Lung (tissue), 4 donors: ENCODE data around the gene CRISP2. TPM values are rescaled to one million over a fixed set of nuclear protein-coding genes. Genes with fewer than 3 reads are reported as not detected.

Experiments
- polyA plus RNA-seq, 2 donors: library from polyadenylated mRNA; stranded (reverse); fragments of 200-250 nt; gene quantifications; one replicate each; pipeline ENCODE4 v1.2.1, GENCODE V29; 2013
- total RNA-seq, 2 donors: library from RNA; depleted of rRNA in 1 of 2; stranded (reverse); fragments of >200 nt in 1 of 2; gene quantifications; one replicate each; pipeline ENCODE4 v1.2.1, GENCODE V29; 2014 to 2021
- donor health status: Bipolar disorder and iron deficiency.
- donor health status: healthy.
- donor health status: DM: yes; HTN: yes; CAD: no.

The CRISP2 gene
- total and polyA plus RNA-seq, 4 donors = 0.28 to 4.0 (median 1.3) TPM

Other genes with a start within 250 kb of the CRISP2 start
- not detected for gene GLYATL3, start 213.6 kb downstream of the CRISP2 start, total RNA-seq
- not detected for gene GLYATL3, start 213.6 kb downstream of the CRISP2 start, polyA plus RNA-seq
- gene C6orf141, start 162.9 kb downstream of the CRISP2 start, total RNA-seq = 1 to 10 TPM; 4.0 to 4.5 TPM
- gene C6orf141, start 162.9 kb downstream of the CRISP2 start, polyA plus RNA-seq = 1 to 10 TPM in 1 of 2 donors, under 1 TPM in 1; 0.73 to 6.1 TPM
- gene RHAG, start 76.7 kb downstream of the CRISP2 start, total RNA-seq = 1 to 10 TPM in 1 of 2 donors, under 1 TPM in 1; 0.31 to 5.7 TPM
- gene RHAG, start 76.7 kb downstream of the CRISP2 start, polyA plus RNA-seq = under 1 TPM in 1 of 2 donors, not detected in 1; 0.03 TPM
- 1 to 10 TPM in 1 of 2 donors, under 1 TPM in 1; 0.80 to 1.1 TPM for gene CRISP3, start 30.8 kb upstream of the CRISP2 start, total RNA-seq
- gene CRISP3, start 30.8 kb upstream of the CRISP2 start, polyA plus RNA-seq = 1 to 10 TPM in 1 of 2 donors, under 1 TPM in 1; 0.59 to 1.0 TPM
- not detected for gene PGK2, start 73.7 kb upstream of the CRISP2 start, total RNA-seq
- gene PGK2, start 73.7 kb upstream of the CRISP2 start, polyA plus RNA-seq = not detected
- not detected for gene CRISP1, start 153.0 kb upstream of the CRISP2 start, total RNA-seq
- gene CRISP1, start 153.0 kb upstream of the CRISP2 start, polyA plus RNA-seq = not detected